IMR-90 (cell line): ENCODE measurements around the gene CHCHD4. TPM values are rescaled to one million over a fixed set of nuclear protein-coding genes. Genes with fewer than 3 reads are reported as not detected.
A peak's percentile ranks its signal among the peaks of the same experiment; 100 is the strongest.

Source experiments
- ATAC-seq: fragments of 200-7000 bp; cut with Tn5 transposase; 2 replicates; pipeline ENCODE4 v1.9.1; 2020; ENCODE audit warnings: low read depth, mild to moderate bottlenecking, moderate library complexity
- BruUV-seq: library from RNA; stranded (reverse); fragments of 400-500 nt; replicated peaks from 2 replicates; lab custom pipeline; 2021; lab: Mats Ljungman, UMichigan
- CTCF ChIA-PET: fragments of 300-600 bp; formaldehyde crosslinking; extraction: SDS; loops from one replicate; lab custom pipeline; 2021; ENCODE audit warnings: antibody characterized with exemption; lab: Yijun Ruan, JAX
- POLR2A ChIA-PET: fragments of 300-600 bp; sonication (Branson Sonifier 250); formaldehyde crosslinking; loops from one replicate; lab custom pipeline; 2022; ENCODE audit warnings: antibody characterized with exemption; ENCODE audit not compliant: unreplicated experiment; lab: Charles Lee
- DNase-seq: peaks from one replicate; pipeline ENCODE4 v3.0.0; 2013
- H2AFZ ChIP-seq: replicated peaks from 2 replicates; pipeline ENCODE3; 2013; ENCODE audit warnings: low read length, mild to moderate bottlenecking; ENCODE audit not compliant: poor library complexity
- H2AK5ac ChIP-seq: 2 replicates; pipeline ENCODE4 v1.6.1; 2013; ENCODE audit warnings: low read depth, low read length, inconsistent platforms
- H2AK9ac ChIP-seq: replicated peaks from 2 replicates; pipeline ENCODE3; 2013; ENCODE audit warnings: mild to moderate bottlenecking, low read depth, low read length, moderate library complexity; ENCODE audit not compliant: poor library complexity
- H2BK120ac ChIP-seq: 2 replicates; pipeline ENCODE4 v1.6.1; 2013; ENCODE audit warnings: low read depth, low read length, inconsistent platforms
- H2BK15ac ChIP-seq: 3 replicates; pipeline ENCODE4 v1.6.1; 2013; ENCODE audit warnings: low read depth, low read length, inconsistent platforms
- H2BK20ac ChIP-seq: 2 replicates; pipeline ENCODE4 v1.6.1; 2013; ENCODE audit warnings: low read depth, mild to moderate bottlenecking, inconsistent platforms, low read length, moderate library complexity
- H2BK5ac ChIP-seq: 2 replicates; pipeline ENCODE4 v1.6.1; 2013; ENCODE audit warnings: mild to moderate bottlenecking, low read depth, low read length, inconsistent platforms; ENCODE audit not compliant: poor library complexity, severe bottlenecking
- H3K14ac ChIP-seq: replicated peaks from 2 replicates; pipeline ENCODE4 v1.6.1; 2013; ENCODE audit warnings: low read depth, low read length, inconsistent platforms
- H3K18ac ChIP-seq: 2 replicates; pipeline ENCODE4 v1.6.1; 2013; ENCODE audit warnings: low read depth, low read length, control low read depth
- H3K23ac ChIP-seq: 2 replicates; pipeline ENCODE4 v1.6.1; 2013; ENCODE audit warnings: low read depth, low read length, inconsistent platforms
- H3K27ac ChIP-seq: 2 replicates; pipeline ENCODE4 v1.5.1; 2013; ENCODE audit warnings: mild to moderate bottlenecking, control low read depth, low read length; ENCODE audit not compliant: insufficient read depth
- H3K27me3 ChIP-seq: 2 replicates; pipeline ENCODE4 v1.6.1; 2013; ENCODE audit warnings: low read length; ENCODE audit not compliant: control insufficient read depth, insufficient read depth
- H3K36me3 ChIP-seq: 2 replicates; pipeline ENCODE4 v1.6.1; 2013; ENCODE audit warnings: low read length, mixed read lengths; ENCODE audit not compliant: control insufficient read depth, insufficient read depth
- H3K4ac ChIP-seq: 2 replicates; pipeline ENCODE4 v1.6.1; 2013; ENCODE audit warnings: low read depth, low read length, inconsistent platforms
- H3K4me1 ChIP-seq: 2 replicates; pipeline ENCODE4 v1.6.1; 2013; ENCODE audit warnings: low read length, mixed read lengths; ENCODE audit not compliant: control insufficient read depth, insufficient read depth
- H3K4me2 ChIP-seq: 2 replicates; pipeline ENCODE4 v1.6.1; 2013; ENCODE audit warnings: low read depth, mild to moderate bottlenecking, control low read depth, low read length, moderate library complexity
- H3K4me3 ChIP-seq: 2 replicates; pipeline ENCODE4 v1.5.1; 2013; ENCODE audit warnings: low read depth, mild to moderate bottlenecking, control low read depth, low read length, moderate library complexity; ENCODE audit not compliant: insufficient read depth
- H3K56ac ChIP-seq: 2 replicates; pipeline ENCODE4 v1.6.1; 2013; ENCODE audit warnings: low read length, inconsistent platforms; ENCODE audit not compliant: insufficient read depth; ENCODE audit errors: extremely low read depth
- H3K79me1 ChIP-seq, 2 experiments: 2 replicates each; pipeline ENCODE4 v1.6.1; 2013; ENCODE audit warnings: low read length in 2 of 2, inconsistent platforms in 1 of 2, low read depth in 1 of 2
- H3K9ac ChIP-seq: 2 replicates; pipeline ENCODE4 v1.6.1; 2013; ENCODE audit warnings: low read depth, low read length, control low read depth
- H3K9me1 ChIP-seq: 2 replicates; pipeline ENCODE4 v1.6.1; 2013; ENCODE audit warnings: low read length, inconsistent platforms; ENCODE audit not compliant: insufficient read depth
- H3K9me3 ChIP-seq: 2 replicates; pipeline ENCODE4 v1.6.1; 2013; ENCODE audit warnings: low read length; ENCODE audit not compliant: control insufficient read depth, insufficient read depth
- H4K20me1 ChIP-seq: 2 replicates; pipeline ENCODE4 v1.6.1; 2013; ENCODE audit warnings: low read length, inconsistent platforms; ENCODE audit not compliant: insufficient read depth
- H4K5ac ChIP-seq: 2 replicates; pipeline ENCODE4 v1.6.1; 2013; ENCODE audit warnings: mild to moderate bottlenecking, low read depth, low read length, control low read depth
- H4K8ac ChIP-seq, 2 experiments: 2 replicates each; pipeline ENCODE4 v1.6.1; 2013; ENCODE audit warnings: low read depth in 2 of 2, low read length in 2 of 2, control low read depth in 1 of 2, inconsistent platforms in 1 of 2
- H4K91ac ChIP-seq: 2 replicates; pipeline ENCODE4 v1.6.1; 2013; ENCODE audit warnings: low read depth, low read length, inconsistent platforms; ENCODE audit not compliant: insufficient read depth
- BHLHE40 ChIP-seq: fragments of 150-350 bp; IDR thresholded peaks from 2 replicates; pipeline ENCODE4 v1.6.1; 2016; ENCODE audit warnings: mild to moderate bottlenecking, low read depth, low read length
- CEBPB ChIP-seq: IDR thresholded peaks from 2 replicates; pipeline ENCODE4 v1.6.1; 2012; ENCODE audit warnings: low read depth, low read length, improper control_type of control experiment
- CHD1 ChIP-seq: IDR thresholded peaks from 2 replicates; pipeline ENCODE4 v1.6.1; 2012; ENCODE audit warnings: low read depth, low read length, improper control_type of control experiment
- CTCF ChIP-seq: conservative IDR thresholded peaks from 2 replicates; pipeline ENCODE4 v1.5.1; 2012; ENCODE audit warnings: mild to moderate bottlenecking, low read depth, low read length, improper control_type of control experiment
- ELK1 ChIP-seq: fragments of 150-350 bp; IDR thresholded peaks from 2 replicates; pipeline ENCODE4 v1.6.1; 2016; ENCODE audit warnings: low read depth, mild to moderate bottlenecking, low read length, moderate library complexity, borderline replicate concordance
- FOS ChIP-seq: fragments of 150-350 bp; IDR thresholded peaks from 2 replicates; pipeline ENCODE4 v1.6.1; 2016; ENCODE audit warnings: low read depth, low read length
- MAFK ChIP-seq: IDR thresholded peaks from 2 replicates; pipeline ENCODE4 v1.6.1; 2012; ENCODE audit warnings: low read depth, low read length, improper control_type of control experiment
- MXI1 ChIP-seq: IDR thresholded peaks from 2 replicates; pipeline ENCODE4 v1.6.1; 2012; ENCODE audit warnings: low read depth, mild to moderate bottlenecking, low read length, moderate library complexity, borderline replicate concordance
- NFE2L2 ChIP-seq: fragments of 150-350 bp; IDR thresholded peaks from 2 replicates; pipeline ENCODE4 v1.6.1; 2016; ENCODE audit warnings: low read depth, mild to moderate bottlenecking, low read length
- POLR2A ChIP-seq: IDR thresholded peaks from 2 replicates; pipeline ENCODE4 v1.6.1; 2012; ENCODE audit warnings: mild to moderate bottlenecking, low read depth, low read length
- RAD21 ChIP-seq: IDR thresholded peaks from 2 replicates; pipeline ENCODE4 v1.6.1; 2012; ENCODE audit warnings: low read length, improper control_type of control experiment
- RCOR1 ChIP-seq: IDR thresholded peaks from 2 replicates; pipeline ENCODE4 v1.6.1; 2012; ENCODE audit warnings: mild to moderate bottlenecking, low read length, improper control_type of control experiment; ENCODE audit not compliant: insufficient replicate concordance
- SMC3 ChIP-seq: fragments of 150-350 bp; IDR thresholded peaks from 2 replicates; pipeline ENCODE4 v1.6.1; 2016; ENCODE audit warnings: low read depth, mild to moderate bottlenecking, antibody characterized with exemption, low read length, moderate library complexity
- USF2 ChIP-seq: fragments of 150-350 bp; IDR thresholded peaks from 2 replicates; pipeline ENCODE4 v1.6.1; 2017; ENCODE audit warnings: mild to moderate bottlenecking, antibody characterized with exemption, low read length, low read depth
- WGBS, 2 experiments: methylation state at CpG; one replicate each; pipeline versions ENCODE4 v1.1.5 to v1.1.7; 2013; ENCODE audit warnings: missing lambda C conversion rate in 2 of 2; ENCODE audit not compliant: insufficient read length in 1 of 2; ENCODE audit errors: extremely low coverage in 2 of 2; 5-methylcytosine and 5-hydroxymethylcytosine counted together
- dilution Hi-C: fragments of 300-500 bp; cut with HindIII; formaldehyde crosslinking; loops from one replicate; pipeline ENCODE4 v1.14.3; 2018; ENCODE audit warnings: low sequenced_read_pairs; ENCODE audit not compliant: unreplicated experiment
- in situ Hi-C: fragments of 300-500 bp; cut with MboI; formaldehyde crosslinking; loops from 3 replicates; pipeline ENCODE4 v1.14.3; 2019; ENCODE audit warnings: low sequenced_read_pairs, inconsistent platforms, mixed read lengths
- intact Hi-C: fragments of 100-400 bp; cut with micrococcal nuclease; formaldehyde crosslinking; loops from 2 replicates; pipeline ENCODE4 v1.10.0; 2022
- polyA plus RNA-seq, 3 experiments: library from polyadenylated mRNA; depleted of rRNA; stranded (reverse); fragments of >200 nt; gene quantifications; 2 replicates each; pipeline ENCODE4 v1.2.3, GENCODE V29; 2012; ENCODE audit warnings: low replicate concordance in 1 of 3
- total RNA-seq: library from RNA; depleted of rRNA; stranded (reverse); fragments of >200 nt; gene quantifications from 2 replicates; pipeline ENCODE4 v1.2.3, GENCODE V29; 2012

CHCHD4 gene
- total and polyA plus RNA-seq, 2 of the 4 experiments (the other 2 are of a cell fraction): 9.0 to 9.8 TPM

GRCh38 chr3:14159426-14159825, 34.8 kb upstream of the CHCHD4 start:
- peaks cover 12 to 29% of the 10 kb centered on the region in 2 experiments for H3K79me1 ChIP-seq
- no peak overlapping the region for H3K4ac ChIP-seq
- 100% methylated on average over 1 of the region's 8 CpGs; no CpG with 5 or more reads in 1 of the 2 experiments for WGBS, 2 experiments
- H3K4me1 ChIP-seq: no peaks in the 10 kb centered on the region
- H3K9me3 ChIP-seq: peaks cover 4% of the 10 kb centered on the region; the same call in 1 of the 2 replicates
- CTCF ChIA-PET: no interaction called here
- H3K36me3 ChIP-seq: peaks cover 59% of the 10 kb centered on the region
- no peak overlapping the region for H3K56ac ChIP-seq
- H4K91ac ChIP-seq: no peak overlapping the region
- in situ Hi-C loops: no loop called here
- H3K9me1 ChIP-seq: peaks cover 2% of the 10 kb centered on the region; the same call in 1 of the 2 replicates
- H3K14ac ChIP-seq: no peak overlapping the region
- no peak overlapping the region for H3K9ac ChIP-seq
- H3K23ac ChIP-seq: no peak overlapping the region
- peak overlapping the region; percentile 10 for H2AK9ac ChIP-seq
- DNase-seq: no peak
- H4K20me1 ChIP-seq: no peaks in the 10 kb centered on the region
- H2AFZ ChIP-seq: no peak overlapping the region
- no peak for ATAC-seq
- no peak overlapping the region for H4K8ac ChIP-seq
- H3K27ac ChIP-seq: no peak overlapping the region
- no peak overlapping the region for H3K4me2 ChIP-seq
- no peak overlapping the region for H3K4me3 ChIP-seq
- intact Hi-C loops: no loop called here
- no peak overlapping the region for H4K5ac ChIP-seq
- no peak overlapping the region for H2BK5ac ChIP-seq
- TF ChIP-seq CHD1 (no peak), SMC3 (no peak), MAFK (no peak), BHLHE40 (no peak), RCOR1 (no peak), CTCF (no peak), USF2 (no peak), MXI1 (no peak), RAD21 (no peak), FOS (no peak), POLR2A (no peak), CEBPB (no peak), ELK1 (no peak), NFE2L2 (no peak)
- no peaks in the 10 kb centered on the region for H3K27me3 ChIP-seq
- H2BK120ac ChIP-seq: no peak overlapping the region
- H2AK5ac ChIP-seq: no peak overlapping the region
- dilution Hi-C loops: no loop called here
- H2BK20ac ChIP-seq: no peak overlapping the region
- H3K18ac ChIP-seq: no peak overlapping the region
- BruUV-seq: no TSS peak
- H2BK15ac ChIP-seq: no peak overlapping the region
- POLR2A ChIA-PET: no interaction called here
